Activated naive CD4-positive, alpha-beta T cell treated with anti-CD3 and anti-CD28 coated beads, Interleukin-2, amount 10 ng/mL, durations not matched to agents 7 days and 5 days (primary cell): Measurements from ENCODE around the gene YKT6.
"Not testable (repeated sequence)": the region's sequence is repeated elsewhere in the genome, so short reads cannot be mapped to it uniquely, and the experiment has no call there.

ENCODE experiments used
- CTCF ChIA-PET: fragments of 350-600 bp; sonication (Branson Sonifier 250); formaldehyde crosslinking; loops from one replicate; lab custom pipeline; 2021; ENCODE audit warnings: antibody characterized with exemption; lab: Charles Lee
- DNase-seq: peaks from one replicate; pipeline ENCODE4 v3.0.0-alpha.2; 2020
- H3K27ac Mint-ChIP-seq: one replicate; pipeline ENCODE4 v1.8.0; 2021; ENCODE audit warnings: mild to moderate bottlenecking, moderate library complexity, mixed read lengths
- H3K27me3 Mint-ChIP-seq: one replicate; pipeline ENCODE4 v1.8.0; 2021; ENCODE audit warnings: mild to moderate bottlenecking, mixed read lengths
- H3K36me3 Mint-ChIP-seq: one replicate; pipeline ENCODE4 v1.8.0; 2021; ENCODE audit warnings: mixed read lengths
- H3K4me1 Mint-ChIP-seq: one replicate; pipeline ENCODE4 v1.8.0; 2021; ENCODE audit warnings: mixed read lengths
- H3K4me3 Mint-ChIP-seq: one replicate; pipeline ENCODE4 v1.8.0; 2021; ENCODE audit warnings: mild to moderate bottlenecking, moderate library complexity, mixed read lengths
- H3K9me3 Mint-ChIP-seq: one replicate; pipeline ENCODE4 v1.8.0; 2021; ENCODE audit warnings: mixed read lengths

The YKT6 gene

GRCh38 chr7:44194562-44195145 lies 6.1 kb upstream of the YKT6 start:
- DNase-seq, result no peak
- H3K36me3 Mint-ChIP-seq, result no peaks in the 10 kb centered on the region
- CTCF ChIA-PET, result interaction anchor here (0.8 to 1.2 kb wide), 2 partner anchors 63 to 116 kb away, joined by 3 to 4 read pairs; no protein-coding TSS in a partner anchor
- peaks cover 8% of the 10 kb centered on the region for H3K4me1 Mint-ChIP-seq
- H3K27me3 Mint-ChIP-seq, result peaks cover 22% of the 10 kb centered on the region
- no peaks in the 10 kb centered on the region for H3K9me3 Mint-ChIP-seq
- H3K4me3 Mint-ChIP-seq, result no peak overlapping the region
- no peak overlapping the region for H3K27ac Mint-ChIP-seq

- CTCF ChIA-PET, result interaction anchor here (1.0 to 2.5 kb wide), 5 partner anchors 64 to 369 kb away, joined by 3 to 10 read pairs (median 5); no protein-coding TSS in a partner anchor
- Mint-ChIP-seq H3K4me3 (no peak overlapping the region), H3K9me3 (no peaks in the 10 kb centered on the region), H3K36me3 (no peaks in the 10 kb centered on the region), H3K27me3 (peaks cover 22% of the 10 kb centered on the region), H3K4me1 (peaks cover 12% of the 10 kb centered on the region), H3K27ac (no peak overlapping the region)
- no peak for DNase-seq
These were observed 4.9 kb upstream of the YKT6 start for GRCh38 chr7:44195889-44196288.

- H3K4me3 Mint-ChIP-seq, result no peak overlapping the region
- peaks cover 13% of the 10 kb centered on the region for H3K4me1 Mint-ChIP-seq
- no peak overlapping the region for H3K27ac Mint-ChIP-seq
- no peaks in the 10 kb centered on the region for H3K9me3 Mint-ChIP-seq
- CTCF ChIA-PET, result interaction anchor here (0.6 to 2.5 kb wide), 7 partner anchors 65 to 369 kb away, joined by 3 to 10 read pairs (median 5); no protein-coding TSS in a partner anchor
- peaks cover 22% of the 10 kb centered on the region for H3K27me3 Mint-ChIP-seq
- H3K36me3 Mint-ChIP-seq, result no peaks in the 10 kb centered on the region
- DNase-seq, result peak; percentile 57
These were observed 4.3 kb upstream of the YKT6 start for GRCh38 chr7:44196450-44196872.

- CTCF ChIA-PET, result interaction anchor here (1.5 to 2.5 kb wide), 3 partner anchors 66 to 126 kb away, joined by 3 to 10 read pairs (median 4); no protein-coding TSS in a partner anchor
- H3K27me3 Mint-ChIP-seq, result peaks cover 15% of the 10 kb centered on the region
- H3K27ac Mint-ChIP-seq, result no peak overlapping the region
- no peaks in the 10 kb centered on the region for H3K9me3 Mint-ChIP-seq
- H3K4me1 Mint-ChIP-seq, result peaks cover 24% of the 10 kb centered on the region
- no peak for DNase-seq
- no peak overlapping the region for H3K4me3 Mint-ChIP-seq
- peaks cover 2% of the 10 kb centered on the region for H3K36me3 Mint-ChIP-seq
These were observed 3.3 kb upstream of the YKT6 start for GRCh38 chr7:44197474-44197873.

GRCh38 chr7:44200163-44200562 lies 615 bp upstream of the YKT6 start:
- DNase-seq, CTCF ChIA-PET, H3K36me3 Mint-ChIP-seq, H3K27ac Mint-ChIP-seq, H3K9me3 Mint-ChIP-seq: not testable (repeated sequence)
- Mint-ChIP-seq H3K27me3 (peaks cover 11% of the 10 kb centered on the region), H3K4me1 (peaks cover 39% of the 10 kb centered on the region), H3K4me3 (peak overlapping the region; percentile 47)

GRCh38 chr7:44201813-44202212 lies 1.0 kb downstream of the YKT6 start:
- Mint-ChIP-seq H3K36me3 (peaks cover 20% of the 10 kb centered on the region), H3K4me3 (peak overlapping the region; percentile 85), H3K27me3 (peaks cover 6% of the 10 kb centered on the region), H3K4me1 (peaks cover 31% of the 10 kb centered on the region), H3K9me3 (no peaks in the 10 kb centered on the region), H3K27ac (peak overlapping the region; percentile 47)
- DNase-seq, result no peak
- CTCF ChIA-PET, result interaction anchor here (0.9 to 1.5 kb wide), 3 partner anchors 11 to 364 kb away, joined by 3 to 5 read pairs (median 4); no protein-coding TSS in a partner anchor

- peaks cover 27% of the 10 kb centered on the region for H3K4me1 Mint-ChIP-seq
- peaks cover 41% of the 10 kb centered on the region for H3K36me3 Mint-ChIP-seq
- no peaks in the 10 kb centered on the region for H3K27me3 Mint-ChIP-seq
- CTCF ChIA-PET, result interaction anchor here (0.5 kb wide), 1 partner anchor 35 kb away, joined by 3 read pairs; no protein-coding TSS in a partner anchor
- H3K27ac Mint-ChIP-seq, result no peak overlapping the region
- H3K4me3 Mint-ChIP-seq, result no peak overlapping the region
- DNase-seq, result no peak
- H3K9me3 Mint-ChIP-seq, result no peaks in the 10 kb centered on the region
These were observed 5.2 kb downstream of the YKT6 start for GRCh38 chr7:44206008-44206407.

- Mint-ChIP-seq H3K9me3 (no peaks in the 10 kb centered on the region), H3K27me3 (no peaks in the 10 kb centered on the region), H3K4me3 (no peak overlapping the region), H3K4me1 (peaks cover 11% of the 10 kb centered on the region), H3K27ac (no peak overlapping the region), H3K36me3 (peaks cover 49% of the 10 kb centered on the region)
- DNase-seq, result no peak
- CTCF ChIA-PET, result no interaction called here
These were observed 7.3 kb downstream of the YKT6 start for GRCh38 chr7:44208085-44208484.

- Mint-ChIP-seq H3K27ac (no peak overlapping the region), H3K9me3 (no peaks in the 10 kb centered on the region), H3K36me3 (peaks cover 42% of the 10 kb centered on the region), H3K4me1 (no peaks in the 10 kb centered on the region), H3K4me3 (no peak overlapping the region), H3K27me3 (no peaks in the 10 kb centered on the region)
- no peak for DNase-seq
- CTCF ChIA-PET, result interaction anchor here (0.6 to 1.3 kb wide), 2 partner anchors 21 to 79 kb away, joined by 3 read pairs; no protein-coding TSS in a partner anchor
These were observed 9.3 kb downstream of the YKT6 start for GRCh38 chr7:44210107-44210506.

- DNase-seq, result no peak
- CTCF ChIA-PET, result interaction anchor here (1.3 kb wide), 1 partner anchor 80 kb away, joined by 3 read pairs; no protein-coding TSS in a partner anchor
- Mint-ChIP-seq H3K27ac (no peak overlapping the region), H3K36me3 (peaks cover 37% of the 10 kb centered on the region), H3K4me3 (no peak overlapping the region), H3K27me3 (no peaks in the 10 kb centered on the region), H3K4me1 (no peaks in the 10 kb centered on the region), H3K9me3 (no peaks in the 10 kb centered on the region)
These were observed 10.4 kb downstream of the YKT6 start for GRCh38 chr7:44211126-44211675.

- no peak for DNase-seq
- CTCF ChIA-PET, result interaction anchor here (1.9 kb wide), 1 partner anchor 10 kb away, joined by 5 read pairs; no protein-coding TSS in a partner anchor
- H3K36me3 Mint-ChIP-seq, result peaks cover 31% of the 10 kb centered on the region
- H3K9me3 Mint-ChIP-seq, result no peaks in the 10 kb centered on the region
- H3K27me3 Mint-ChIP-seq, result no peaks in the 10 kb centered on the region
- H3K27ac Mint-ChIP-seq, result no peak overlapping the region
- no peaks in the 10 kb centered on the region for H3K4me1 Mint-ChIP-seq
- H3K4me3 Mint-ChIP-seq, result no peak overlapping the region
These were observed 11.2 kb downstream of the YKT6 start for GRCh38 chr7:44212018-44212417.

GRCh38 chr7:44212581-44213184 lies 11.9 kb downstream of the YKT6 start:
- Mint-ChIP-seq H3K27ac (no peak overlapping the region), H3K9me3 (no peaks in the 10 kb centered on the region), H3K27me3 (no peaks in the 10 kb centered on the region), H3K4me3 (no peak overlapping the region), H3K4me1 (no peaks in the 10 kb centered on the region), H3K36me3 (peaks cover 31% of the 10 kb centered on the region)
- CTCF ChIA-PET, result interaction anchor here (1.0 to 1.9 kb wide), 2 partner anchors 11 to 352 kb away, joined by 4 to 5 read pairs; no protein-coding TSS in a partner anchor
- no peak for DNase-seq

GRCh38 chr7:44213206-44213876 lies 12.6 kb downstream of the YKT6 start:
- H3K36me3 Mint-ChIP-seq, result peaks cover 28% of the 10 kb centered on the region
- no peaks in the 10 kb centered on the region for H3K4me1 Mint-ChIP-seq
- no peaks in the 10 kb centered on the region for H3K27me3 Mint-ChIP-seq
- no peak overlapping the region for H3K27ac Mint-ChIP-seq
- CTCF ChIA-PET, result interaction anchor here (1.0 to 2.1 kb wide), 3 partner anchors 11 to 351 kb away, joined by 4 to 7 read pairs (median 5); no protein-coding TSS in a partner anchor
- DNase-seq, result no peak
- no peaks in the 10 kb centered on the region for H3K9me3 Mint-ChIP-seq
- H3K4me3 Mint-ChIP-seq, result no peak overlapping the region
